Anterior cingulate cortex (tissue), 58 donors: ENCODE data around the gene SATB1.

Experiments
- DNase-seq, 58 donors: peaks; one replicate each; lab custom pipeline; 2025; lab: John Stamatoyannopoulos, UW

SATB1 gene

DNA sequence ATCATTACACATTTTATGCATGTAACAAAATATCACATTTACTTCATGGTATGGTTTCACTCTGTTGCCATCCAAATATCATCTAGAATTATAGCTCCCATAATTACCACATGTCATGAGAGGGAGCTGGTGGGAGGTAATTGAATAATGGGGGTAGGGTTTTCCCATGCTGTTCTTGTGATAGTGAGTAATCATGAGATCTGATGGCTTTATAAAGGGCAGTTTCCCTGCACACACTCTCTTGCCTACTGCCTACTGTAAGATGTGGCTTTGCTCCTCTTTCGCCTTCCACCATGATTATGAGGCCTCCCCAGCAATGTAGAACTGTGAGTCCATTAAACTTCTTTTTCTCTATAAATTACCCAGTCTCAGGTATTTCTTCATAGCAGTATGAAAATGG, 123.4 kb downstream of the SATB1 start:
- no peak for DNase-seq

DNA sequence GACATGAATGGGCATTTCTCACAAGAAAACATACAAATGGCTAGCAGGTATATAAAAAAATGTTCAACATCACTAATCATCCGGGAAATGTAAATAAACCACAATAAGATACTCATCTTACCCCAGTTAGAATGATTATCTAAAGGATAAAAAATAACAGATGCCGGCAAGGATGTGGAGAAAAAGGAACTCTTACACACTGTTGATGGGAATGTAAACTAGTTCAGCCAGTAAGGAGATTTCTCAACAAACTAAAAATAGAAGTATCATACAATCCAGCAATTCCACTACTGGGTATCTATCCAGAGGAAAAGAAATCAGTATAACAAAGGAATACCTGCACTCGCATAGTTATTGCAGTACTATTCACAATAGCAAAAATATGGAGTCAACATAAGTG, 124.2 kb downstream of the SATB1 start:
- no peak for DNase-seq

DNA sequence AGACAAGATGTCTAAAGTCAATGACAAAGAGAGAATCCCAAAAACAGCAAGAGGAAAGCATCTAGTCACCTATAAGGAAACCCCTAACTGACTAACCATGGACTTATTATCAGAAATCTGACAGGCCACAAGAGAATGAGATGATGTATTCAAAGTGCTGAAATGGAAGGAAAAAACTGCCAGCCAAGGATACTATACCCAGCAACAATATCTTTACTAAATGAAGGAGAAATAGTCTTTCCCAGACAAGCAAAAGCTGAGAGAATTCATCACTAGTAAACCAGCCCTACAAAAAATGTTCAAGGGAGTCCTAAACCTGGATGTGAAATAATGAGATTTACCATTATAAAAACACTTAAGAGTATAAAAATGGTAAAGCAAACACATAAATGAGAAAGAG, 128.0 kb downstream of the SATB1 start:
- DNase-seq: no peak
